Stomach smooth muscle (tissue), 2 donors: ENCODE measurements around the gene ANKS1A.

Experiments used
- H3K27ac ChIP-seq: one replicate; pipeline ENCODE4 v1.7.0; 2013; ENCODE audit warnings: mild to moderate bottlenecking, low read length, inconsistent platforms
- H3K27me3 ChIP-seq, 2 donors: one replicate each; pipeline ENCODE4 v1.7.0; 2013; ENCODE audit warnings: low read length in 2 of 2; ENCODE audit not compliant: insufficient read depth in 2 of 2, control insufficient read depth in 1 of 2
- H3K36me3 ChIP-seq, 2 donors: one replicate each; pipeline ENCODE4 v1.7.0; 2013; ENCODE audit warnings: low read length in 2 of 2; ENCODE audit not compliant: control insufficient read depth in 2 of 2, insufficient read depth in 2 of 2
- H3K4me1 ChIP-seq: one replicate; pipeline ENCODE4 v1.7.0; 2013; ENCODE audit warnings: low read length; ENCODE audit not compliant: control insufficient read depth, insufficient read depth
- H3K4me3 ChIP-seq, 2 donors: one replicate each; pipeline ENCODE4 v1.7.0; 2013; ENCODE audit warnings: low read length in 2 of 2
- H3K9ac ChIP-seq, 2 donors: one replicate each; pipeline ENCODE4 v1.7.0; 2013; ENCODE audit warnings: low read length in 2 of 2, mild to moderate bottlenecking in 1 of 2
- H3K9me3 ChIP-seq, 2 donors: one replicate each; pipeline ENCODE4 v1.7.0; 2013; ENCODE audit warnings: low read length in 2 of 2; ENCODE audit not compliant: control insufficient read depth in 2 of 2
- donor health status: healthy.
- donor health status: Pancreatic carcinoma.

ANKS1A gene

GRCh38 chr6:34958734-34959133 is 69.7 kb downstream of the ANKS1A start:
- H3K4me3 ChIP-seq = no peak overlapping the region
- H3K9me3 ChIP-seq = no peaks in the 10 kb centered on the region
- no peak overlapping the region for H3K27ac ChIP-seq
- peaks cover 11% of the 10 kb centered on the region for H3K4me1 ChIP-seq
- H3K36me3 ChIP-seq = no peaks in the 10 kb centered on the region
- no peaks in the 10 kb centered on the region for H3K27me3 ChIP-seq
- no peak overlapping the region for H3K9ac ChIP-seq

DNA sequence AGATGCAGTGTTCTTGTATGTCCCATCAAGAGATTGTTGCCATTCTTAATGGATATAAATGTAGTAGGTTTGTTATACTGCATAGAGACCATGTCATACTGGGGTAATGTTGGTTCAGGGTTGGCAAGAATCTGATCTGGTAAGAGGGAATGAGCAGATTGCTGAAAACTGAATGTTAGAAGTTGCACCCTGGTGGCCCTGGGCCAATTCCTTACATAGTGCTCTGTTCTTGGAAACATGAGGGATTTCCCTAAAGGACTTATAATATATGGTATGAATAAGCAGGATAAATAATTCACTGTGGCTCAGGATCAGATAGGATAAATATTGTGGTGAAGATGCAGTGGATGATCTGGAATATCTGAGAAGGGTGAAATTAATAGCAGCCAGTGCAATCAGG is 70.2 kb downstream of the ANKS1A start:
- Histone ChIP-seq H3K36me3 (no peaks in the 10 kb centered on the region), H3K9ac (no peak overlapping the region), H3K4me3 (no peak overlapping the region), H3K27me3 (no peaks in the 10 kb centered on the region), H3K9me3 (no peaks in the 10 kb centered on the region), H3K27ac (no peak overlapping the region), H3K4me1 (peaks cover 11% of the 10 kb centered on the region)

- no peaks in the 10 kb centered on the region for H3K9me3 ChIP-seq
- H3K27ac ChIP-seq = no peak overlapping the region
- H3K4me1 ChIP-seq = peaks cover 18% of the 10 kb centered on the region
- H3K4me3 ChIP-seq = no peak overlapping the region
- no peak overlapping the region for H3K9ac ChIP-seq
- H3K27me3 ChIP-seq = no peaks in the 10 kb centered on the region
- no peaks in the 10 kb centered on the region for H3K36me3 ChIP-seq
Observed at GRCh38 chr6:34961082-34961481, 72.0 kb downstream of the ANKS1A start.

DNA sequence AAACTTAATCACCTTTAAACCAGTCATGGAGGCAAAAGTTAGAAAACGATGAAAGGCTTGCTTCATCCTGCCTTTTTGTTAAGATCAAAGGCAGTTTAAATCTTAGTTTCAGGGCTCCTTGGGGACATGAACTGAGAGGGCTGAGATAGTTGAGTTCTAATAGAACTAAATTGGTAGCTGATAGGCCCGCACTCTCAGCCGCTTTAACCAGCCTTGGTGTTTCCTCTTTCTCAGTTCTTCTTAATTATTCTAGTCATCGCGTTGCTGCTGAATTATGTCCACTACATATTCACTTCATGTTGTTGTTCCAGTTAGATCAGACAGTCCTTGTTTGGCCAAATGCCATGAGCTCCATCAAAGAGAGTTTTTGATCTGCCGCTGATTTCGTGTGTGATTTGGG is 72.5 kb downstream of the ANKS1A start:
- no peaks in the 10 kb centered on the region for H3K9me3 ChIP-seq
- H3K9ac ChIP-seq = no peak overlapping the region
- H3K4me3 ChIP-seq = no peak overlapping the region
- H3K27me3 ChIP-seq = no peaks in the 10 kb centered on the region
- H3K27ac ChIP-seq = no peak overlapping the region
- H3K4me1 ChIP-seq = peaks cover 18% of the 10 kb centered on the region
- H3K36me3 ChIP-seq = no peaks in the 10 kb centered on the region

GRCh38 chr6:34964564-34964963 is 75.5 kb downstream of the ANKS1A start:
- H3K9me3 ChIP-seq = no peaks in the 10 kb centered on the region
- H3K36me3 ChIP-seq = no peaks in the 10 kb centered on the region
- no peaks in the 10 kb centered on the region for H3K27me3 ChIP-seq
- H3K27ac ChIP-seq = no peak overlapping the region
- H3K4me3 ChIP-seq = no peak overlapping the region
- peaks cover 7% of the 10 kb centered on the region for H3K4me1 ChIP-seq
- no peak overlapping the region for H3K9ac ChIP-seq

GRCh38 chr6:34967461-34967860 is 78.4 kb downstream of the ANKS1A start:
- Histone ChIP-seq H3K9ac (no peak overlapping the region), H3K27ac (no peak overlapping the region), H3K9me3 (no peaks in the 10 kb centered on the region), H3K27me3 (no peaks in the 10 kb centered on the region), H3K4me3 (no peak overlapping the region), H3K36me3 (peaks cover 10 to 11% of the 10 kb centered on the region in 2 donors), H3K4me1 (peaks cover 7% of the 10 kb centered on the region)

GRCh38 chr6:34969662-34970265 is 80.7 kb downstream of the ANKS1A start:
- no peaks in the 10 kb centered on the region for H3K9me3 ChIP-seq
- no peak overlapping the region for H3K9ac ChIP-seq
- no peak overlapping the region for H3K4me3 ChIP-seq
- H3K27me3 ChIP-seq = no peaks in the 10 kb centered on the region
- no peak overlapping the region for H3K27ac ChIP-seq
- H3K36me3 ChIP-seq = peaks cover 10 to 13% of the 10 kb centered on the region in 2 donors
- peaks cover 3% of the 10 kb centered on the region for H3K4me1 ChIP-seq

DNA sequence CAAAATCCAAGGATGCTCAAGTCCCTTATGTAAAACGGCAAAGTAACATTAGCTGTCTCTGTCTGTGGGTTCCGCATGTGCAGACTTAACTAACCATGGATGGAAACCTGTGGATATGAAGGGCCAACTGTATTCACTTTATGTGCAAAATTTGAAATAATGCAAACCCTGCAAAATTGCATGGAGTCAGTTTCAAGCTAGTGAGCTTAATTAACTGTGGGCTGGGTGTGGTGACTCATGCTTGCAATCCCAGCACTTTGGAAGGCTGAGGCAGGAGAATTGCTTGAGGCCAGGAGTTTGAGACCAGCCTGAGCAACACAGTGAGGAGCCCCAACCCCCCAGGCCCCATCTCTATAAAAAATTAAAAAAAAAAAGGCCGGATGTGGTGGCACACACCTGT is 81.4 kb downstream of the ANKS1A start:
- Histone ChIP-seq H3K27ac (no peak overlapping the region), H3K9ac (no peak overlapping the region), H3K36me3 (peaks cover 10 to 13% of the 10 kb centered on the region in 2 donors), H3K27me3 (no peaks in the 10 kb centered on the region), H3K9me3 (no peaks in the 10 kb centered on the region), H3K4me1 (no peaks in the 10 kb centered on the region), H3K4me3 (no peak overlapping the region)

DNA sequence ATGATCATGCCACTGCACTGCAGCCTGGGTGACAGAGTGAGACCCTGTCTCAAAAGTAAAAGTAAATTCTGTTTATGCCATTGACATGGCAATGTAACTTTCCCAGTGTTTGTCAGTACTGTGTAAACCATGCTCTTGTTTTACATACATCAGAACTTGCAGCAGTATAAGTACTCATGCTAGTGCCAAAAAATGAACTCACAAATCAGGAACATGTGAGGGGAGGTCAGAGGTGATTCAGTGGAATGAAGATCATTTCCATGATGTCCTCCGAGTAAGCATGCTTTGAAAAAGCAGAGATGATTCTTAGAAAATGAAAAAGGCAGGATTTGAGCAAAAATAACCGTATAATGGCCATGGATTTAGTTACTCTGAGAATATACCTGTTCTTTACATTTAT is 81.9 kb downstream of the ANKS1A start:
- Histone ChIP-seq H3K36me3 (peaks cover 10 to 13% of the 10 kb centered on the region in 2 donors), H3K9ac (no peak overlapping the region), H3K4me1 (no peaks in the 10 kb centered on the region), H3K27ac (no peak overlapping the region), H3K27me3 (no peaks in the 10 kb centered on the region), H3K9me3 (no peaks in the 10 kb centered on the region), H3K4me3 (no peak overlapping the region)

DNA sequence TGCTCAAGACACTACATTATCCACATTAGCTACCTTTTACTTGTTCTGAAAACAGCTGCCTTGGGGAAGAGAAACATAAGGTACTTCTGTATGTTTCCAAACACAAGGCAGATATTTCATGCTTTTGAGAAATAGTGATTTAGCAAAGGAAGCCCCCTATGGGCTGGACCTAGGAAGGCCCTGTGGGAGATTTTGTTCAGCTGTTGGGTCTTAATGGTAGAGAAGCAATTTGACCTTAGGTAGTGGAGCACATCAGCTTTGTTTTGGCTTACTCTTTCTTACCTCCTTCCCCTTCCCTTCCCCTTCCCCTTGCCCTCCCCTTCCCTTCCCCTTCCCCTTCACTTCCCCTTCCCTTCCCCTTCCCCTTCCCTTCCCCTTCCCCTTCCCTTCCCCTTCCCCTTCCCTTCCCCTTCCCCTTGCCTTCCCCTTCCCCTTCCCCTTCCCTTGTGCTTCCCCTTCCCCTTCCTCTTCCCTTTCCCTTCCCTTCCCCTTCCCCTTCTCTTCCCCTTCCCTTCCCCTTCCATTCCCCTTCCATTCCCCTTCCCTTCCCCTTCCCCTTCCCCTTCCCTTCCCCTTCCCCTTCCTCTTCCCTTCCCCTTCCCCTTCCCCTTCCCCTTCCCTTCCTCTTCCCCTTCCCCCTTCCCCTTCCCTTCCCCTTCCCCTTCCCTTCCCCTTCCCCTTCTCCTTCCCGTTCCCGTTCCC is 84.6 kb downstream of the ANKS1A start:
- no peaks in the 10 kb centered on the region for H3K9me3 ChIP-seq

DNA sequence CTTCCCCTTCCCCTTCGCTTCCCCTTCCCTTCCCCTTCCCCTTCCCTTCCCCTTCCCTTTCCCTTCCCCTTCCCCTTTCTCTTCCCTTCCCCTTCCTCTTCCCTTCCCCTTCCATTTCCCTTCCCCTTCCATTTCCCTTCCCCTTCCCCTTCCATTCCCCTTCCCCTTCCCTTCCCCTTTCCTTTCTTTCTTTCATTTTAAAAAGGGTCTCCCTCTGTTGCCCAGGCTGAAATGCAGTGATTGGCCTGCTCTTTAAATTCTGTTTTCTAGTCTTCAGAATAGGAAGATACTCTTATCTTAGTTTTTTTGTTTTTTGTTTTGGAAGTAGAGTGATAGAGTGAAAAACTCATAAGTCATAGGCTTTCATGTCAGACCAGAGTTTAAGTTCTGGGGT is 85.2 kb downstream of the ANKS1A start:
- no peak overlapping the region for H3K4me3 ChIP-seq
- H3K9me3 ChIP-seq = no peaks in the 10 kb centered on the region
- H3K36me3 ChIP-seq = peaks cover 10 to 13% of the 10 kb centered on the region in 2 donors
- no peaks in the 10 kb centered on the region for H3K4me1 ChIP-seq
- H3K27me3 ChIP-seq = no peaks in the 10 kb centered on the region
- H3K9ac ChIP-seq = no peak overlapping the region
- no peak overlapping the region for H3K27ac ChIP-seq

More for the DNA sequence above, 84.6 kb downstream of the ANKS1A start:
- Histone ChIP-seq H3K27me3 (no peaks in the 10 kb centered on the region), H3K4me3 (no peak overlapping the region), H3K36me3 (peaks cover 10 to 13% of the 10 kb centered on the region in 2 donors), H3K27ac (no peak overlapping the region), H3K9ac (no peak overlapping the region), H3K4me1 (no peaks in the 10 kb centered on the region)
